ENCODE measurements around the gene SOWAHA.

DNA sequence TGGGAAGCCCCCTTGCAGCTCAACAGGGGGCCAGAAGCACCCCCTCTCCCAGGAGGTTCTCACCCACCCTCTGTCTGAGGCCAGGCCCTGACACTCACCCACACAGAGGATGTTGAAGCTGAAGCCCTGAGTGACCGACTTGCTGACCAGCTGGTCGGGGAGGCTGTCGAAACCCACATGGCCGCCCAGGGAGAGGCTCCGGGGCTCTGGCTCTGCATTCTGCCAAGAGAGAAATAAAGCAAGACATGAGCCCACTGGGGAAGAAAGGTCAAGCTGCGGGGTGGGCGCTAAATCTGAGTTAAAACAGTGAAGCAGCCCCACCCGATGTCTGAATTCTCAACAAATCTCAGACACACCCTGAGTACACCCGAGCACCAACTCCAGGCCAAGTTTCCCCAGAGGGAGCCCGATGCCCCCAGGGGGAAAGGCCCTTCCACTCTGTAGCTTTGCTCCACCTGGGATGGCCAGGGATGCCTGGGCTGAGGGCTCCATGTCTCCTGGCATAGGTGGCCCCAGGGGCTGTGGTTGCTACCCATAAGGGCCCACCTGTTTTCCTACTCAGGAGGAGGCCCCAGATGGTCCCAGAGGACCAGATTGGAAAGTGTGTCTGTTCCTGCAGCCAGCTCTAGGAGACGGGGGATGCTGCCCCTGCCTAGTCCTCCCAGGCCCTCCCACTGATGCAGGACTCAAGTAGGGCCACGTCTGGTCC lies 47.6 kb upstream of the SOWAHA start:
- TF ChIP-seq POLR2A (IDR thresholded peaks at IDR 0.05; ENCODE audit: low read length) (no peak), GATA1 (IDR thresholded peaks at IDR 0.05; ENCODE audit: low read depth, low read length) (no peak)
